GM19099 (cell line): ENCODE results near the gene TUBGCP5.

Experiments used
- POLR2A ChIP-seq: IDR thresholded peaks from 3 replicates; pipeline ENCODE4 v1.6.1; 2011; ENCODE audit warnings: low read depth; ENCODE audit not compliant: insufficient read length; ENCODE audit errors: extremely low read depth

TUBGCP5 gene

GRCh38 chr15:22961762-22962161 lies 77.6 kb downstream of the TUBGCP5 start:
- TF ChIP-seq POLR2A = no peak

- TF ChIP-seq POLR2A = no peak
These were observed 78.8 kb downstream of the TUBGCP5 start for GRCh38 chr15:22960556-22960955.

DNA sequence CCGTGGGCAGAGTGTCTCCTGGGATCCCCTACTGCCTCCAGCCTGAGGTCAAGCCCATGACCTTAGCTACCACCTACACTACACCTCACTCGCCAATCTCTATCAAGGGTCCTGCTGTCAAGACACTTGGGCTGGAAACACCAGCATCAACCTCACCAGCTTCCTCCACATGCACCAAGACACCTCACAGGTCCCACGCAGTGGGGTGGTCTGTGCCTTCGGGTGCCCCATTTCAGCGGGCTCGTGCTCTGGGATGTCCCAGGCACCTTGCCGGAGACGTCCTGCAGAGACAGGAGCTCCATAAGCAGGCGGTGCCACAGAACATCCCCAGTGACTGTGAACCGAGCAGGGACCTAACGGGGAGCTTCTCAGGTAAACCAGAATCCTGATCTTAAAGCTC lies 79.2 kb downstream of the TUBGCP5 start:
- no peak for TF ChIP-seq POLR2A

DNA sequence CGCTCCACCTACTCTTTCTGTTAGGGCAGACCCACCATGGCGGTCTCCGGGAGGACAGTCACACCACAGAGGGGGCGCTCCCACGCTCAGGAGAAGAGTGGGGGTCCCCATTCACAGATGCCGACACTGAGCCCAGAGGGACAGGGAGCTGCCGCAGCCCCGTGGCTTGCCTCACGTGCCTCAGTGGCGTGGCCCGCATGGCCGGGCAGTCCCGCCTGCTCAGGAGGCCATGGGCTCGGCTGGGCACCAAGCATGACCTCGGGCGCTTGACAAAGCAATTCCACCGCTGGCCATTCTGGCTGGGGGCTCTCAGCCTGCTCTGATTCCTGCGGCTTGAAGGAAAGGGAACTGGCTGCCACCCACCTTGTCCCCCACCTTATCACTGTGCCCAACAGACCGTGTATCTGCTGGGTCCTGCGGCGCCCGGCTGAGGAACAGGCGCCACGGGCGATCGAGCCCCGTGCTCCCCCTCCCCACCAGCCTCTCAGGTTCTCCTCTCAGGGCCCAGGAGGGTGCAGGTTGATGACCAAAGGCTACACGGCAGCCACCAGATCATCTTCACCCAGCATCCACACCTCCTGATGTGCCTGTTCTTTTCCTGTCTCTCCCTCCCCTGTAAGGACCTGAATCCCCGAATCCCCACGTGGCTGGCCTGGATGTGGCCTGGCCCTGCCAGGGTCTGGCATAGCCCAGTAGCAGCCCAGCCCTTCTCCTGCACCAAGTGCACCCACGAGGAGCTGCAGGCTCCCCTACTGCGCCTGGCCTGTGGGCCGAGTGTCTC lies 79.9 kb downstream of the TUBGCP5 start:
- TF ChIP-seq POLR2A = no peak

GRCh38 chr15:22958487-22959280 lies 80.7 kb downstream of the TUBGCP5 start:
- TF ChIP-seq POLR2A = no peak

DNA sequence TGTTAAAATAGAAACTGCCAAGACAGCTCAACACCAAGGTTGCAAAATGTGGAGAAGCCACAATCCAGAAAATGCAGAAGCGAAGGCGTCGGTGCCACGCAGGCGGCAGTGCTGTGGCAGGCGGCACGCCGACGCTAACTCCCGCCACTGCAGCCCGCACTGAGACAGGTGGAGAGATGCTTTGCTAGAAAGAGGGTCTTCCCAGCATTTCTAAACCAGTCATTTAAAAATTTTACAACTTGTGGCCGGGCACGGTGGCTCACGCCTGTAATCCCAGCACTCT lies 82.5 kb downstream of the TUBGCP5 start:
- no peak for TF ChIP-seq POLR2A

DNA sequence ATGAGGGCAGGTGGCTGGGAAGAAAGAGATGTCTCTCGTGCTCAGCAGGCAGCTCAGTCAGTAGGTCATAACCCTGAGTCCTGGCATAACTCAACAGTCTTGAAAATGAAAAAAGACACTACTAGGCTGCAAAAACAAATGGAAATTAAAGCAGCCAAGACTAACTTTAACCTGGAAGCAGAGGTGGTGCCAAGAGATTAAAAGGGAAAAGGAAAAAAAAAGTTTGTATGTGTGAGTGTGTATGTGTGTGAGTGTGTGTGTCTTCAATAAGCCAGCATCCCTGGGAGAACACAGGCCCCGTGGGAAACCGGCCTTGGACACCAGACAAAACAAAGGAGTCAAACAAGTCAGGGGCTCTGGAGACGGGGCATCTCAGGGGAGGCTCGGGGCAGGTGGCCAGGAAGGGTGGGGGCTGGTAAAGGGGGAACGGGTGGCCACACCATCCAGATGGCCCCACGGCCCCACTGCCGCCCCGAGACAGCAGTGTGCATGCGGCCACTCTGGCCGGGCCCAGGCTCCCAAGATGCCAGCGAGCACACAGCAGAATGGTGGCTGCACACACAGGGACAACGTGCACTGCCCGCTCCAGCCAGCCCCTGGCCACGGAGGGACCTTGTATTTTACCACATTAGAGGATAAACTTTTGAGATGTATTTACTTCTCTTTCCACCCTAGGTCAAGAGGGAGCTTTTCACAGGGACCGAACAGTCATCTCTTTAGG lies 83.0 kb downstream of the TUBGCP5 start:
- TF ChIP-seq POLR2A = no peak

DNA sequence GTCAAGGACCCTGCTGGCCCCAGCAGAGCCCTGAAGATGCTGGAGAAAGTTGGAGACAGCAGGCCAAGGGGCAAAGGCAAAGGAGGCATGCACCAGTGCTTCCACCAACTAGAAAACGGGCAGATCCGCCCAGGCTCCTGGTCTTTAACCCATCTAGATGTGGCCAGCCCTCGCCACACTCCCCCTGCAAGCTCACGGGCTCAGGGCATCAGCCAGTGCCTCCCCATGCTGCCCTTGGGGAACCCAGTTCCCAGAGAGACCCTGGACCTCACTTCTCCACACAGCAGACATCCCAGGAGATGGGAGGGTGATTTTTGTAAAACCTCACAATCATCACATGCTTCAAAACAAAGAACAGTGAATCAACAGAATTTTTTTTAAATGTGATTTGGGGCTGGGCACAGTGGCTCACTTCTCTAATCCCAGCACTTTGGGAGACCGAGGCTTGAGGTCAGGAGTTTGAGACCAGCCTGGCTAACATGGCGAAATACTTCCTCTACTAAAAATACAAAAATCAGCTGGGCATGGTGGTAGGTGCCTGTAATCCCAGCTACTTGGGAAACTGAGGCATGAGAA lies 83.7 kb downstream of the TUBGCP5 start:
- TF ChIP-seq POLR2A = no peak

DNA sequence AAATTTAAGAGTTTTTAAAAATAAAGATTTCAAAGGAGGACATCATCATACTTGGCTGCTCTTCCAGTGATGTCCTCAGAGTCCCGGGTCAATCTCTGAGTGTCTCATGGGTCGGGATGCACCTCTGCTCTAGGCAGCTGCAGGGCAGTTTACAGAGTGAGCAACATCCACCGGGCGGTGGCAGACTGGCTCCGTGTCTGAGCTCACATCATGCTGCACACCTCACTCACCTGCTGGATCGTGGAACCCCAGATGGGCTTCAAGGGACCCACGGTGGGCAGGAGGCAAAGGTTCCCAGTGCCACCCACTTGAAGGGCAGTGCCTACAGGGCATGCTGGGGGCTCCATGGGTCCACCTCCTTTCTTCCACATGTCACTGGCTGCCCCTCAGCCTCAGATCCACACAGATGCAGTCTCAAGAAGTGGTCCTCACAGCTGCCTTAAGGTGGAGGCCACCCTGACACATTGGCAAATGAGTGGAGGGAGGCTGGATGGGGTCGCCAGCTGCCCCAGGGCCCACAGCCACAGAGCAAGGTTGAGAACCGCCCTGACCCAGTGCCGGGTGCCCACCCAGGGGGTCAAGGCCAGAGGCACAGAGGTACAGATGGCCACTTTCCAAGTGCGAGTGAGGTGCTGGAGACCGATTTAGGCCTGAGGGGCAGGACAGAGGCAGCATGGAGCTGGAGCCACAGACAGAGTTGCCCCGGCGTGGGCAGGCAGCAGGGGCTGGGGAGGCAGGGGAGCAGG lies 84.4 kb downstream of the TUBGCP5 start:
- TF ChIP-seq POLR2A = no peak

GRCh38 chr15:22954326-22954725 lies 85.0 kb downstream of the TUBGCP5 start:
- no peak for TF ChIP-seq POLR2A

DNA sequence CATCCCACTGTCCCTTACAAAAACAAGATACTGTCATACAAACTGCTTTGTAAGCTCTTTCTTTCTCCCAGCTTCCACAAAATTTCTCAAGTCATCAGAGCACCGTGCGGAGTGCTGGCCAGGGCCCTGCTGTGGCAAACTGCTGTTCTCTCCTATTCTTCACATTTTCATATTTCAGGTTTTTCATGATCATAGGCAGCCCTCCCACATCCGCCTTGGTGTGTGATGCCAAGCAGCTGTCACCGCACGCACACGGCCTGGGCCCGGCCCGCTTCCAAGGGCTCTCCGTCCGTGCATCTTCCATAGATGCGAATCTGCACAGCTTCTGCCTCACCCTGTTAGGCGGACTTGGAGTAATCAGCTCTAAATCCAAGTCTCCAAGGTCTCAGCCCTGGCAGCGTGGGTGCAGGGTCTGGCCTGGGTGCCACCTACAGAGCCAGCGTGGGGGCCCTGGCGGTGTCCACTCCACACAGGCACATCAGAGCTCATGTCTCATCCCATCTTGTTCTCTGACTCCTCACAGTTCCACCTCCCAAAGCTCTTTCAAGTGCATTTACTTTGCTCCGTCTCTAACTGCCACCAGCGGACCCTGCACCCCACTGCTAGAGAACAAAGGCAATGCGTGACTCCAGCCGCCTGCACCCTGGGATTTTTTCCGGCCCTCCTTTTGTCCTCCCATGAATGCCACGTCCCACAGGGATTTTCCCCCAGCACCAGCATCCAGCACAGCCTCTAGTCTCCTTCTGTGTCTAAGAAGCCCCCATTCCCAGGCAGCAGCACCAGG lies 86.4 kb downstream of the TUBGCP5 start:
- no peak for TF ChIP-seq POLR2A

- TF ChIP-seq POLR2A = no peak
These were observed 87.7 kb downstream of the TUBGCP5 start for GRCh38 chr15:22951381-22952280.

DNA sequence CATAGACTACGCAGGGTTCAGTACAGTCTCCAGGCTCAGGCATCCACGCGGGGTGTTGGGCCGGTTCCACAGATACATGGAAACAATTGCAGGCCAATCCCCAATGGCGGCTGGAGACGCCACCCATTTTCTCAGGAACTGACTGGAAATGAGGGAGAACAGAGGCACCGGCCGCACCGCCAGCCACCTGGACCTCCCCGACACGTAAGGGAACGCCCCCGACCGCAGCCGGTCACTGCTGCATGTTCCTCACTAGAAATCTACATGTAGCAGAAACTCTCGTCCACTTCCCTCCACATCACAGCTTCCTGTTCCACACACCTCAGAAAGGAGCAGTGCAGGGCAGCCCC lies 88.4 kb downstream of the TUBGCP5 start:
- TF ChIP-seq POLR2A = no peak
